ENCODE results near the gene PDIA6.

The PDIA6 gene

DNA sequence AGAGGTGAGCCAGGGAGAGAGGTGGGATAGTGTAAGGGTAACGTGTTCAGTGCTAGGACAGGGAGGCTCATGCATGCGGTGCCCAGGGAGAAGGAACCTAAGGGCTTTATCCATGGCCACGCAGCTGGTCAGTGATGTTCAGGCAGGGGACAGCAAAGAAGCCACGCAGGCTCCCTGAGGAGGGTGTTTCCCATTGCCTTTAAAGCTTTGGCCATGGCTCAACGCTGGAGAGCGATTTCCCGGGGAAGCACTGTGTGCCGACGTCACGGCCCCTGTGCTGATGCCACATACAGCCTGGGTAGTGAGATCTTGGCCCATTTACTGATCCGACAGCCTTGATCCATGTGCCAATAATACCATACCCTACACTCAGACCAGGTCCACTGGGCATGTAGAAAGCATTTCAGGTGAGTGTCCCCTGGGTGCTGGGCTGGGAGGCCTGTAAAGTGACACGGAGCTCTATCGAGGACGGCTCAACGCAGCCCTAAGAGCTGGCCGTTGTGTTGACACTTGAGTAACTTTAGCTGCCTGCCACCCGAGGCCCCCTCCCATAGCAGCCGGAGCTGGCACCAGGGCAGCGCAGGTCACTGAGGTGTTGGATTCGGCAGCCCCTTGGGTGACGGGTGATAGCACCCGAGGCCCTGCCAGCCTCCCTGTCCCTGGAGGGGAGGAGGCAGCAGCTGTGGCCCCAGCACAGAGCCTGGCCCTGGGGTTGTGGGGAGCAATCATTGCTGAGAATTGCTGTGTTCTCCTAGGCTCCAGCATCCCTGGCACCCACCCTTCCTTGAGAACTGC lies 41.4 kb downstream of the PDIA6 start:
- no peaks in the 10 kb centered on the region for H3K79me2 ChIP-seq (ENCODE audit: insufficient read depth, low read length)
- H3K27ac ChIP-seq (ENCODE audit: low read depth, low read length), result no peak overlapping the region
- H3K9me2 ChIP-seq (replicated peaks; ENCODE audit: insufficient read depth, low read length), result no peaks in the 10 kb centered on the region
- H3K27me3 ChIP-seq (ENCODE audit: low read length), result no peaks in the 10 kb centered on the region
- no peak overlapping the region for H3K9ac ChIP-seq (ENCODE audit: low read length)
- H3K4me2 ChIP-seq (ENCODE audit: low read depth, low read length, poor library complexity, severe bottlenecking), result no peak overlapping the region
- no peaks in the 10 kb centered on the region for H3K36me3 ChIP-seq (ENCODE audit: low read length)
- no peak overlapping the region for H3K4me3 ChIP-seq (ENCODE audit: insufficient read depth, low read length, poor library complexity, severe bottlenecking)
- H3K9me3 ChIP-seq (ENCODE audit: insufficient read depth, low read length), result no peaks in the 10 kb centered on the region
- H3F3A ChIP-seq (ENCODE audit: insufficient read depth), result peaks cover 4% of the 10 kb centered on the region; the same call in 1 of the 2 replicates
- H4K20me1 ChIP-seq (ENCODE audit: low read depth, low read length), result no peaks in the 10 kb centered on the region; the same call in 1 of the 2 replicates
- no peak overlapping the region for H2AFZ ChIP-seq (ENCODE audit: low read depth, low read length, severe bottlenecking)
- TF ChIP-seq EZH2phosphoT487 (conservative IDR thresholded peaks at IDR 0.05; ENCODE audit: low read length), result no peak

DNA sequence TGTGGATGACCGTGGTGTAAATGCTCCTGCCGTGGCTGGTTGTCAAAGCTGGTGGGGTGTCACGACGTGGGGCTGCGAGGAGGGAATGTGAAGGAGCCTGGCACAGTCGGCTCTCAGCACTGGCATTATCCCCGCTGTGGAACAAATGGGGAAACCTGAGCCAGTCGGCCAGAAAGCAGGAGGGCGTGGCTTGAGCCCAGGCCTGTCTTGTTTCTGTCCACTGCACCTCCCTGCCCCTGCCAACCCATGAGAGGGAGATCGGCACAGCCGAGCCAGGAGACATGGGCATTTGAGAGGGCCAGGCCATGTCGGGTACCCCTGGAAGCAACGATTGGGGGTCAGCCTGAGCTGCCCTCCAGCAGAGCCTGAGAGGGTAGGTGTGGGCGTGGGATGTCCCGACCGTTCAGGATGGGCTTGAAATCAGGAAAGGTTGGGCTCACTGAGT lies 44.5 kb downstream of the PDIA6 start:
- no peak overlapping the region for H3K9ac ChIP-seq (ENCODE audit: low read length)
- TF ChIP-seq EZH2phosphoT487 (conservative IDR thresholded peaks at IDR 0.05; ENCODE audit: low read length), result no peak
- TF ChIP-seq, protein P1, sequence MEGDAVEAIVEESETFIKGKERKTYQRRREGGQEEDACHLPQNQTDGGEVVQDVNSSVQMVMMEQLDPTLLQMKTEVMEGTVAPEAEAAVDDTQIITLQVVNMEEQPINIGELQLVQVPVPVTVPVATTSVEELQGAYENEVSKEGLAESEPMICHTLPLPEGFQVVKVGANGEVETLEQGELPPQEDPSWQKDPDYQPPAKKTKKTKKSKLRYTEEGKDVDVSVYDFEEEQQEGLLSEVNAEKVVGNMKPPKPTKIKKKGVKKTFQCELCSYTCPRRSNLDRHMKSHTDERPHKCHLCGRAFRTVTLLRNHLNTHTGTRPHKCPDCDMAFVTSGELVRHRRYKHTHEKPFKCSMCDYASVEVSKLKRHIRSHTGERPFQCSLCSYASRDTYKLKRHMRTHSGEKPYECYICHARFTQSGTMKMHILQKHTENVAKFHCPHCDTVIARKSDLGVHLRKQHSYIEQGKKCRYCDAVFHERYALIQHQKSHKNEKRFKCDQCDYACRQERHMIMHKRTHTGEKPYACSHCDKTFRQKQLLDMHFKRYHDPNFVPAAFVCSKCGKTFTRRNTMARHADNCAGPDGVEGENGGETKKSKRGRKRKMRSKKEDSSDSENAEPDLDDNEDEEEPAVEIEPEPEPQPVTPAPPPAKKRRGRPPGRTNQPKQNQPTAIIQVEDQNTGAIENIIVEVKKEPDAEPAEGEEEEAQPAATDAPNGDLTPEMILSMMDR (IDR thresholded peaks at IDR 0.05; ENCODE audit: insufficient read depth, low read length, poor library complexity, severe bottlenecking), result no peak
- H3K27ac ChIP-seq (ENCODE audit: low read depth, low read length), result no peak overlapping the region
- H3K4me3 ChIP-seq (ENCODE audit: insufficient read depth, low read length, poor library complexity, severe bottlenecking), result no peak overlapping the region
- no peaks in the 10 kb centered on the region for H3K27me3 ChIP-seq (ENCODE audit: low read length)
- H3K79me2 ChIP-seq (ENCODE audit: insufficient read depth, low read length), result no peaks in the 10 kb centered on the region
- H3K36me3 ChIP-seq (ENCODE audit: low read length), result no peaks in the 10 kb centered on the region
- no peaks in the 10 kb centered on the region for H3K9me2 ChIP-seq (replicated peaks; ENCODE audit: insufficient read depth, low read length)
- H3K4me2 ChIP-seq (ENCODE audit: low read depth, low read length, poor library complexity, severe bottlenecking), result no peak overlapping the region
- peaks cover 4% of the 10 kb centered on the region; the same call in 1 of the 2 replicates for H3F3A ChIP-seq (ENCODE audit: insufficient read depth)
- no peaks in the 10 kb centered on the region; the same call in 1 of the 2 replicates for H4K20me1 ChIP-seq (ENCODE audit: low read depth, low read length)
- no peak overlapping the region for H2AFZ ChIP-seq (ENCODE audit: low read depth, low read length, severe bottlenecking)
- no peaks in the 10 kb centered on the region for H3K9me3 ChIP-seq (ENCODE audit: insufficient read depth, low read length)

DNA sequence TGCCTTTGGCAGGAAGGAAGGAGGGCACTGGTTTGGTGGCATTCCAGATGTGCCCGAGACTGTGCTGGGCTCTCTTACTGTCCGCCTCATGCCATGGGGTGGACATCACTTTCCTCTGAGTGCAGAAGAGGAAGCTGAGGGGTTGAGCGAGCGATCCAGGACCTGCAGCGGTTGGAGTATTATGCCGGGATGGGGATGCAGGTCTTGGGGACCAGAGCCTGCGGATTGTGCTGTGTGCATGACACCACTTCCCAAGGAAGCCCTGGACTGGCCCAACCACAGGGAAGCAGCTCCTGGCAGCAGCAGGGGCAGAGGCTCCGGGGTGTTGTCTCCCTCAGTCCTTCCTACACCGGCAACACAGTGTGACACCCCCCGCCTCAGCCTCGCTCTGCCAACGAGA lies 46.7 kb downstream of the PDIA6 start:
- Histone ChIP-seq H3K9ac (ENCODE audit: low read length) (no peak overlapping the region), H3K27me3 (ENCODE audit: low read length) (no peaks in the 10 kb centered on the region), H3K79me2 (ENCODE audit: insufficient read depth, low read length) (no peaks in the 10 kb centered on the region), H3K9me2 (replicated peaks; ENCODE audit: insufficient read depth, low read length) (no peaks in the 10 kb centered on the region), H3K27ac (ENCODE audit: low read depth, low read length) (no peak overlapping the region), H3K36me3 (ENCODE audit: low read length) (no peaks in the 10 kb centered on the region), H3K4me3 (ENCODE audit: insufficient read depth, low read length, poor library complexity, severe bottlenecking) (no peak overlapping the region), H3F3A (ENCODE audit: insufficient read depth) (peaks cover 4% of the 10 kb centered on the region; the same call in 1 of the 2 replicates), H3K4me2 (ENCODE audit: low read depth, low read length, poor library complexity, severe bottlenecking) (no peak overlapping the region), H2AFZ (ENCODE audit: low read depth, low read length, severe bottlenecking) (no peak overlapping the region), H3K9me3 (ENCODE audit: insufficient read depth, low read length) (no peaks in the 10 kb centered on the region), H4K20me1 (ENCODE audit: low read depth, low read length) (no peaks in the 10 kb centered on the region; the same call in 1 of the 2 replicates)
- TF ChIP-seq, protein P1 (IDR thresholded peaks at IDR 0.05; ENCODE audit: insufficient read depth, low read length, poor library complexity, severe bottlenecking), result no peak
- TF ChIP-seq EZH2phosphoT487 (conservative IDR thresholded peaks at IDR 0.05; ENCODE audit: low read length), result no peak

DNA sequence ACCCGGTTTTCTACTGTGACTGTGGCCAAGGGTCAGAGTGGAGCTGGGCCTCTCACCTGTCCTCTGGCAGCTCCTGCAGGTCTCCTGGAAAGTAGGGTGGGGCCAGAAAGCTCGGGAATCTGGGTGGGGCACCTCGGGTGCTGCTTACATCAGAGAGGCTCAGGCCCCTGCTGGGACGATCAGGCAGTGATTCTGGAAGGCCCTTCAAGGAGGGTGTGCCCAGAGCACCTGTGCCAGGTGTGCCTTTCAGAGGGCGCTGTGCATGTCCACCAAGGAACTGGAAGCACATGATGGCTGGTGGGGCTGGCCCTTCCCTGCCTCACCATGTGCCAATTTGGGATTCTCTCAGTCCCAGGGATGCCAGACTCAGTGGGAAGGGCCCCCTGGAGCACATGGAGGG lies 47.1 kb downstream of the PDIA6 start:
- H3K9me2 ChIP-seq (replicated peaks; ENCODE audit: insufficient read depth, low read length), result no peaks in the 10 kb centered on the region
- H3K4me3 ChIP-seq (ENCODE audit: insufficient read depth, low read length, poor library complexity, severe bottlenecking), result no peak overlapping the region
- TF ChIP-seq, protein P1 (IDR thresholded peaks at IDR 0.05; ENCODE audit: insufficient read depth, low read length, poor library complexity, severe bottlenecking), result no peak
- no peak for TF ChIP-seq EZH2phosphoT487 (conservative IDR thresholded peaks at IDR 0.05; ENCODE audit: low read length)
- no peak overlapping the region for H3K9ac ChIP-seq (ENCODE audit: low read length)
- H2AFZ ChIP-seq (ENCODE audit: low read depth, low read length, severe bottlenecking), result no peak overlapping the region
- H3K27ac ChIP-seq (ENCODE audit: low read depth, low read length), result no peak overlapping the region
- H3K27me3 ChIP-seq (ENCODE audit: low read length), result no peaks in the 10 kb centered on the region
- no peaks in the 10 kb centered on the region for H3K9me3 ChIP-seq (ENCODE audit: insufficient read depth, low read length)
- no peaks in the 10 kb centered on the region for H3K36me3 ChIP-seq (ENCODE audit: low read length)
- H3K4me2 ChIP-seq (ENCODE audit: low read depth, low read length, poor library complexity, severe bottlenecking), result no peak overlapping the region
- no peaks in the 10 kb centered on the region for H3K79me2 ChIP-seq (ENCODE audit: insufficient read depth, low read length)
- peaks cover 4% of the 10 kb centered on the region; the same call in 1 of the 2 replicates for H3F3A ChIP-seq (ENCODE audit: insufficient read depth)
- no peaks in the 10 kb centered on the region; the same call in 1 of the 2 replicates for H4K20me1 ChIP-seq (ENCODE audit: low read depth, low read length)
